ENCODE results near the gene BOK.

- TF ChIP-seq POLR2A (IDR thresholded peaks at IDR 0.05): no peak
- TF ChIP-seq, protein P1, sequence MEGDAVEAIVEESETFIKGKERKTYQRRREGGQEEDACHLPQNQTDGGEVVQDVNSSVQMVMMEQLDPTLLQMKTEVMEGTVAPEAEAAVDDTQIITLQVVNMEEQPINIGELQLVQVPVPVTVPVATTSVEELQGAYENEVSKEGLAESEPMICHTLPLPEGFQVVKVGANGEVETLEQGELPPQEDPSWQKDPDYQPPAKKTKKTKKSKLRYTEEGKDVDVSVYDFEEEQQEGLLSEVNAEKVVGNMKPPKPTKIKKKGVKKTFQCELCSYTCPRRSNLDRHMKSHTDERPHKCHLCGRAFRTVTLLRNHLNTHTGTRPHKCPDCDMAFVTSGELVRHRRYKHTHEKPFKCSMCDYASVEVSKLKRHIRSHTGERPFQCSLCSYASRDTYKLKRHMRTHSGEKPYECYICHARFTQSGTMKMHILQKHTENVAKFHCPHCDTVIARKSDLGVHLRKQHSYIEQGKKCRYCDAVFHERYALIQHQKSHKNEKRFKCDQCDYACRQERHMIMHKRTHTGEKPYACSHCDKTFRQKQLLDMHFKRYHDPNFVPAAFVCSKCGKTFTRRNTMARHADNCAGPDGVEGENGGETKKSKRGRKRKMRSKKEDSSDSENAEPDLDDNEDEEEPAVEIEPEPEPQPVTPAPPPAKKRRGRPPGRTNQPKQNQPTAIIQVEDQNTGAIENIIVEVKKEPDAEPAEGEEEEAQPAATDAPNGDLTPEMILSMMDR (IDR thresholded peaks at IDR 0.05 in 4 of 5, conservative IDR thresholded peaks at IDR 0.05 in 1 of 5): no peak
Measured at GRCh38 chr2:241606186-241606585, 47.6 kb downstream of the BOK start.
